CD14-positive monocyte (primary cell): ENCODE results near the gene ZNF467. TPM values are rescaled to one million over a fixed set of nuclear protein-coding genes. Genes with fewer than 3 reads are reported as not detected.

Experiments used
- DNase-seq, 3 donors: peaks; one replicate each; pipeline ENCODE4 v3.0.0-alpha.2; 2011 to 2022
- H2AFZ ChIP-seq: 2 replicates; pipeline ENCODE4 v1.6.0; 2012; ENCODE audit warnings: mild to moderate bottlenecking, low read depth, low read length, inconsistent platforms; ENCODE audit not compliant: insufficient read depth, poor library complexity, severe bottlenecking
- H3K27ac ChIP-seq, 2 donors: 1 replicate in 1 of 2; 2 replicates in 1 of 2; pipeline ENCODE4 v1.5.1; 2012 to 2013; ENCODE audit warnings: low read length in 2 of 2, control low read depth in 1 of 2, inconsistent platforms in 1 of 2, low read depth in 1 of 2, mild to moderate bottlenecking in 1 of 2
- H3K27me3 ChIP-seq, 2 donors: one replicate each; pipeline versions ENCODE4 v1.6.0 to v1.6.1; 2011 to 2013; ENCODE audit warnings: low read length in 2 of 2; ENCODE audit not compliant: control insufficient read depth in 2 of 2, insufficient read depth in 2 of 2
- H3K36me3 ChIP-seq, 2 donors: replicated peaks in 1 of 2; 1 replicate in 1 of 2; 2 replicates in 1 of 2; pipeline versions ENCODE4 v1.5.1 to v1.6.1; 2012 to 2013; ENCODE audit warnings: low read length in 2 of 2, control low read depth in 1 of 2, inconsistent platforms in 1 of 2, mild to moderate bottlenecking in 1 of 2; ENCODE audit not compliant: insufficient read depth in 2 of 2, control insufficient read depth in 1 of 2
- H3K4me1 ChIP-seq, 2 donors: 1 replicate in 1 of 2; 2 replicates in 1 of 2; pipeline versions ENCODE4 v1.5.1 to v1.6.1; 2012 to 2013; ENCODE audit warnings: low read length in 2 of 2, control low read depth in 1 of 2, inconsistent platforms in 1 of 2, mild to moderate bottlenecking in 1 of 2, moderate library complexity in 1 of 2; ENCODE audit not compliant: insufficient read depth in 2 of 2, control insufficient read depth in 1 of 2
- H3K4me2 ChIP-seq: replicated peaks from 2 replicates; pipeline ENCODE3; 2012; ENCODE audit warnings: low read length, moderate library complexity, mild to moderate bottlenecking; ENCODE audit not compliant: poor library complexity, severe bottlenecking; ENCODE audit errors: extremely low read depth
- H3K4me3 ChIP-seq, 3 experiments: fragments of 200-600 bp in 1 of 3; sonication (generic) in 1 of 3; replicated peaks in 1 of 3; 1 replicate in 2 of 3; 2 replicates in 1 of 3; pipeline ENCODE4 v1.5.1; 2011 to 2013; ENCODE audit warnings: low read length in 3 of 3, mild to moderate bottlenecking in 3 of 3, control low read depth in 2 of 3, low read depth in 2 of 3, inconsistent platforms in 1 of 3, moderate library complexity in 1 of 3
- H3K79me2 ChIP-seq: 2 replicates; pipeline ENCODE4 v1.6.0; 2012; ENCODE audit warnings: mild to moderate bottlenecking, control low read depth, inconsistent platforms, low read length, moderate library complexity; ENCODE audit not compliant: insufficient read depth
- H3K9ac ChIP-seq: 2 replicates; pipeline ENCODE4 v1.6.0; 2017; ENCODE audit warnings: low read length, mild to moderate bottlenecking; ENCODE audit not compliant: insufficient read depth, poor library complexity, severe bottlenecking
- H3K9me3 ChIP-seq, 2 donors: replicated peaks in 1 of 2; 1 replicate in 1 of 2; 2 replicates in 1 of 2; pipeline versions ENCODE4 v1.5.1 to v1.6.1; 2012 to 2013; ENCODE audit warnings: low read length in 2 of 2, control low read depth in 1 of 2; ENCODE audit not compliant: control insufficient read depth in 1 of 2, insufficient read depth in 1 of 2
- H4K20me1 ChIP-seq: 2 replicates; pipeline ENCODE4 v1.6.0; 2012; ENCODE audit warnings: mild to moderate bottlenecking, low read length, control low read depth, moderate library complexity; ENCODE audit not compliant: insufficient read depth
- H3K27ac Mint-ChIP-seq, 7 donors: one replicate each; pipeline ENCODE4 v1.8.0; 2020; ENCODE audit warnings: mild to moderate bottlenecking in 7 of 7, mixed read lengths in 7 of 7, moderate library complexity in 6 of 7, inconsistent platforms in 2 of 7
- H3K27me3 Mint-ChIP-seq, 3 donors: one replicate each; pipeline ENCODE4 v1.8.0; 2021 to 2022; ENCODE audit warnings: low read depth in 3 of 3, mild to moderate bottlenecking in 3 of 3, mixed read lengths in 3 of 3, moderate library complexity in 3 of 3, inconsistent platforms in 1 of 3
- H3K36me3 Mint-ChIP-seq, 2 donors: one replicate each; pipeline ENCODE4 v1.8.0; 2020; ENCODE audit warnings: mixed read lengths in 2 of 2, inconsistent platforms in 1 of 2, mild to moderate bottlenecking in 1 of 2
- H3K4me1 Mint-ChIP-seq: one replicate; pipeline ENCODE4 v1.8.0; 2020; ENCODE audit warnings: mild to moderate bottlenecking, mixed read lengths
- H3K4me3 Mint-ChIP-seq, 2 donors: one replicate each; pipeline ENCODE4 v1.8.0; 2020; ENCODE audit warnings: mild to moderate bottlenecking in 2 of 2, mixed read lengths in 2 of 2, moderate library complexity in 1 of 2
- H3K9me3 Mint-ChIP-seq, 7 donors: one replicate each; pipeline ENCODE4 v1.8.0; 2020 to 2022; ENCODE audit warnings: mixed read lengths in 7 of 7, mild to moderate bottlenecking in 6 of 7, moderate library complexity in 6 of 7, inconsistent platforms in 2 of 7
- CTCF ChIP-seq: fragments of 200-600 bp; IDR thresholded peaks from one replicate; pipeline ENCODE4 v1.8.0; 2022; ENCODE audit warnings: antibody characterized with exemption, mild to moderate bottlenecking
- WGBS: methylation state at CpG from one replicate; pipeline ENCODE4 v1.1.5; 2013; ENCODE audit warnings: missing lambda C conversion rate; ENCODE audit not compliant: insufficient coverage; 5-methylcytosine and 5-hydroxymethylcytosine counted together
- intact Hi-C, 2 donors: fragments of 100-400 bp; cut with micrococcal nuclease; formaldehyde crosslinking; loops; one replicate each; pipeline versions ENCODE4 v1.15.0 to v1.15.1; 2023
- polyA plus RNA-seq, 3 donors: library from polyadenylated mRNA; depleted of rRNA in 1 of 3; unstranded in 2 of 3; stranded (reverse) in 1 of 3; fragments of 300-500 nt in 2 of 3; fragments of >200 nt in 1 of 3; fragmentation: Illumina TruSeq in 2 of 3; gene quantifications; 1 replicate in 2 of 3; 2 replicates in 1 of 3; pipeline ENCODE4 v1.2.3, GENCODE V29; 2012 to 2021

Gene ZNF467
- polyA plus RNA-seq, 3 donors, result 43.4 to 100 (median 52.8) TPM

GRCh38 chr7:149789101-149789500, 15.7 kb upstream of the ZNF467 start:
- peak overlapping the region in 1 of 2 donors; percentile 60 for H3K4me3 Mint-ChIP-seq
- H3K4me1 Mint-ChIP-seq, result peaks cover 8% of the 10 kb centered on the region
- no peak for DNase-seq
- no peaks in the 10 kb centered on the region for H3K36me3 Mint-ChIP-seq
- no peak overlapping the region for H3K27ac ChIP-seq
- H3K27me3 Mint-ChIP-seq, result peaks cover 28 to 52% (median 45%) of the 10 kb centered on the region in 3 donors
- no peak overlapping the region for H2AFZ ChIP-seq
- H3K4me2 ChIP-seq, result no peak overlapping the region
- H3K9me3 ChIP-seq, result no peaks in the 10 kb centered on the region
- no peaks in the 10 kb centered on the region for H3K36me3 ChIP-seq
- H3K27ac Mint-ChIP-seq, result no peak overlapping the region
- H3K27me3 ChIP-seq, result peaks cover 3 to 39% of the 10 kb centered on the region in 2 donors
- H4K20me1 ChIP-seq, result no peaks in the 10 kb centered on the region
- peaks cover 12 to 19% of the 10 kb centered on the region in 2 donors for H3K4me1 ChIP-seq
- H3K4me3 ChIP-seq, result no peak overlapping the region
- WGBS, result 97% methylated on average over 12 of the region's 19 CpGs
- intact Hi-C loops, result no loop called here
- no peaks in the 10 kb centered on the region for H3K79me2 ChIP-seq
- no peak for TF ChIP-seq CTCF
- H3K9ac ChIP-seq, result no peak overlapping the region
- H3K9me3 Mint-ChIP-seq, result peaks cover 0 to 2% (median 0%) of the 10 kb centered on the region in 7 donors

- Histone ChIP-seq H3K9me3 (no peaks in the 10 kb centered on the region), H3K4me1 (peaks cover 12 to 19% of the 10 kb centered on the region in 2 donors), H3K4me2 (no peak overlapping the region), H3K79me2 (no peaks in the 10 kb centered on the region), H3K27me3 (peaks cover 3 to 39% of the 10 kb centered on the region in 2 donors), H3K4me3 (no peak overlapping the region), H3K36me3 (no peaks in the 10 kb centered on the region), H3K9ac (no peak overlapping the region), H4K20me1 (no peaks in the 10 kb centered on the region), H2AFZ (no peak overlapping the region), H3K27ac (no peak overlapping the region)
- Mint-ChIP-seq H3K4me3 (no peak overlapping the region), H3K27me3 (peaks cover 30 to 47% (median 42%) of the 10 kb centered on the region in 3 donors), H3K4me1 (peaks cover 8% of the 10 kb centered on the region), H3K36me3 (no peaks in the 10 kb centered on the region), H3K9me3 (peaks cover 0 to 3% (median 0%) of the 10 kb centered on the region in 7 donors), H3K27ac (no peak overlapping the region)
- DNase-seq, result no peak
- WGBS, result 89% methylated on average over 10 of the region's 11 CpGs
- TF ChIP-seq CTCF, result no peak
- intact Hi-C loops, result no loop called here
These were observed 15.0 kb upstream of the ZNF467 start for GRCh38 chr7:149788300-149788851.
